ENCODE data around the gene ARHGAP12.

Gene ARHGAP12

DNA sequence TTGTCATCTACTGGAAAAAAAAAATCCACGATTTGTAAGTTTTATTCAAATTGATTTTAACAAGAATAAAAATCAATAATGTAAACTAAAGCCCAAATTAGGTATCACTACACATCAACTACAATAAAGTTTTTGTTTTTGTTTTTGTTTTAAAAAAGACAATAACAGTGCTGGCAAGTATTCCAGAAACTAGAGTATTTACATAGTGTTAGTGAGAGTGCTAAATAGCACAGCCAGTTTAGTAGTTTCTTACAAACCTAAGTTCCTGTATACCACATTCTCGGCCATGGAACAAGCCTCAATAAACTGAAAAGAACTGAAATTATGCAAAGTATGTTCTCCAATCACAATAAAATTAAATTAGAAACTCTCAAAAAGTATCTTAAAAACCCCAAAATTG, 8.1 kb downstream of the ARHGAP12 start:
- Histone ChIP-seq H3K9ac (no peak overlapping the region), H3K79me2 (ENCODE audit: insufficient read depth, low read depth) (peaks cover 33% of the 10 kb centered on the region), H2AFZ (ENCODE audit: low read depth) (no peak overlapping the region), H3K36me3 (ENCODE audit: insufficient read depth) (no peaks in the 10 kb centered on the region), H4K20me1 (ENCODE audit: insufficient read depth) (no peaks in the 10 kb centered on the region), H3K4me1 (ENCODE audit: low read depth, poor library complexity, severe bottlenecking) (peaks cover 38% of the 10 kb centered on the region), H3K27me3 (ENCODE audit: insufficient read depth, low read depth) (no peaks in the 10 kb centered on the region), H3K4me2 (peak overlapping the region; percentile 69), H3K4me3 (IDR thresholded peaks at IDR 0.05; ENCODE audit: insufficient read depth, low read depth, low read length) (no peak overlapping the region), H3K27ac (peak overlapping the region; percentile 33; the same call in 1 of the 2 replicates)
- TF ChIP-seq, protein P1, sequence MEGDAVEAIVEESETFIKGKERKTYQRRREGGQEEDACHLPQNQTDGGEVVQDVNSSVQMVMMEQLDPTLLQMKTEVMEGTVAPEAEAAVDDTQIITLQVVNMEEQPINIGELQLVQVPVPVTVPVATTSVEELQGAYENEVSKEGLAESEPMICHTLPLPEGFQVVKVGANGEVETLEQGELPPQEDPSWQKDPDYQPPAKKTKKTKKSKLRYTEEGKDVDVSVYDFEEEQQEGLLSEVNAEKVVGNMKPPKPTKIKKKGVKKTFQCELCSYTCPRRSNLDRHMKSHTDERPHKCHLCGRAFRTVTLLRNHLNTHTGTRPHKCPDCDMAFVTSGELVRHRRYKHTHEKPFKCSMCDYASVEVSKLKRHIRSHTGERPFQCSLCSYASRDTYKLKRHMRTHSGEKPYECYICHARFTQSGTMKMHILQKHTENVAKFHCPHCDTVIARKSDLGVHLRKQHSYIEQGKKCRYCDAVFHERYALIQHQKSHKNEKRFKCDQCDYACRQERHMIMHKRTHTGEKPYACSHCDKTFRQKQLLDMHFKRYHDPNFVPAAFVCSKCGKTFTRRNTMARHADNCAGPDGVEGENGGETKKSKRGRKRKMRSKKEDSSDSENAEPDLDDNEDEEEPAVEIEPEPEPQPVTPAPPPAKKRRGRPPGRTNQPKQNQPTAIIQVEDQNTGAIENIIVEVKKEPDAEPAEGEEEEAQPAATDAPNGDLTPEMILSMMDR (conservative IDR thresholded peaks at IDR 0.05; ENCODE audit: low read depth, low read length) = no peak

DNA sequence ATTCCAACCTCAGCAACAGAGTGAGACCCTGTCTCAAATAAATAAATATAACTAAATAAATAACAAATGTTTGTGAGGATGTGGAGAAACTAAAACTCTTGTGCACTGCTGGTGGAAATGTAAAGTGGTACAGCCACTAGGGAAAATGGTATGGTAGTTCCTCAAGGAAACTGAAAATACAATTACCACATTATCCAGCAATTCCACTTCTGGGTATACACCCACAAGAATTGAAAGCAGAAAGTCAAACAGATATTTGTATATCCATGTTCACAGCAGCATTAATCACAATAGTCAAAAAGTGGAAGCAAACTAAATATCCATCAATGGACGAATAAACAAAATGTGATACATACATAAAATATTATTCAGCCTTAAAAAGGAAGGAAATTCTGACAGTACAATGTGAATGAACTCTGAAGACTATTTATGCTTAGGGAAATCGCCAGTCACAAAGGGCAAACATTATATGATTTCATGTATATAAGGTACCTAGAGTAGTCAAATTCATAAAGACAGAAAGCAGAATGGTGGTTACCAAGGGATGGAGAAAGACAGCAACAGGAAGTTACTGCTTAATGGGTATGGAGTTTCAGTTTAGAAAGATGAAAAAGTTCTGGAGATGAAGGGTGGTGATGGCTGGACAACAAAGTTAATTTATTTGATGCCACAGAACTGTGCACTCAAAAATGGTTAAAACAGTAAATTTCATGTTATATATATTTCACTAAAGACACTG, 9.8 kb downstream of the ARHGAP12 start:
- H3K4me2 ChIP-seq = peak overlapping the region; percentile 12
- H3K79me2 ChIP-seq (ENCODE audit: insufficient read depth, low read depth) = peaks cover 19% of the 10 kb centered on the region; the same call in 1 of the 2 replicates
- TF ChIP-seq, protein P1 (conservative IDR thresholded peaks at IDR 0.05; ENCODE audit: low read depth, low read length) = no peak
- no peak overlapping the region for H3K9ac ChIP-seq
- H3K27me3 ChIP-seq (ENCODE audit: insufficient read depth, low read depth) = no peaks in the 10 kb centered on the region
- no peaks in the 10 kb centered on the region for H4K20me1 ChIP-seq (ENCODE audit: insufficient read depth)
- H3K4me3 ChIP-seq (IDR thresholded peaks at IDR 0.05; ENCODE audit: insufficient read depth, low read depth, low read length) = no peak overlapping the region
- peaks cover 38% of the 10 kb centered on the region for H3K4me1 ChIP-seq (ENCODE audit: low read depth, poor library complexity, severe bottlenecking)
- H3K27ac ChIP-seq = no peak overlapping the region
- no peaks in the 10 kb centered on the region for H3K36me3 ChIP-seq (ENCODE audit: insufficient read depth)
- no peak overlapping the region for H2AFZ ChIP-seq (ENCODE audit: low read depth)

DNA sequence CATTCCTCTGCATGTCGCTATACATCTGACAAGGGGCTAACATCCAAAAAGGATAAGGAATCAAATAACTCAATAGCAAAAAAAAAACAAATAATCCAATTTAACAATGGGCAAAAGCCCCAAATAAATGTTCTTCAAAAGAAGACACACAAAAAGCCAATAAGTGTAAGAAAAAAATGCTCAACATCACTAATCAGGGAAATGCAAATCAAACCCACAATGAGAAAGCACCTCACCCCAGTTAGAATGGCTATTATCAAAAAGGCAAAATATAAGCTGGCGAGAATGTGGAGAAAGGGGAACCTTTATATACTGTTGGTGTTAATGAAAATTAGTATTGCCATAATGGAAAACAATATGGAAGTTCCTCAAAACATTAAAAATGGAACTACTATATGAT, 14.3 kb downstream of the ARHGAP12 start:
- peaks cover 8% of the 10 kb centered on the region; the same call in 1 of the 2 replicates for H3K79me2 ChIP-seq (ENCODE audit: insufficient read depth, low read depth)
- no peak overlapping the region for H3K4me2 ChIP-seq
- no peak overlapping the region for H3K9ac ChIP-seq
- H3K27ac ChIP-seq = no peak overlapping the region
- TF ChIP-seq, protein P1 (conservative IDR thresholded peaks at IDR 0.05; ENCODE audit: low read depth, low read length) = no peak
- H2AFZ ChIP-seq (ENCODE audit: low read depth) = no peak overlapping the region
- no peaks in the 10 kb centered on the region for H3K27me3 ChIP-seq (ENCODE audit: insufficient read depth, low read depth)
- peaks cover 11% of the 10 kb centered on the region for H3K4me1 ChIP-seq (ENCODE audit: low read depth, poor library complexity, severe bottlenecking)
- H4K20me1 ChIP-seq (ENCODE audit: insufficient read depth) = no peaks in the 10 kb centered on the region
- no peak overlapping the region for H3K4me3 ChIP-seq (IDR thresholded peaks at IDR 0.05; ENCODE audit: insufficient read depth, low read depth, low read length)
- H3K36me3 ChIP-seq (ENCODE audit: insufficient read depth) = no peaks in the 10 kb centered on the region

DNA sequence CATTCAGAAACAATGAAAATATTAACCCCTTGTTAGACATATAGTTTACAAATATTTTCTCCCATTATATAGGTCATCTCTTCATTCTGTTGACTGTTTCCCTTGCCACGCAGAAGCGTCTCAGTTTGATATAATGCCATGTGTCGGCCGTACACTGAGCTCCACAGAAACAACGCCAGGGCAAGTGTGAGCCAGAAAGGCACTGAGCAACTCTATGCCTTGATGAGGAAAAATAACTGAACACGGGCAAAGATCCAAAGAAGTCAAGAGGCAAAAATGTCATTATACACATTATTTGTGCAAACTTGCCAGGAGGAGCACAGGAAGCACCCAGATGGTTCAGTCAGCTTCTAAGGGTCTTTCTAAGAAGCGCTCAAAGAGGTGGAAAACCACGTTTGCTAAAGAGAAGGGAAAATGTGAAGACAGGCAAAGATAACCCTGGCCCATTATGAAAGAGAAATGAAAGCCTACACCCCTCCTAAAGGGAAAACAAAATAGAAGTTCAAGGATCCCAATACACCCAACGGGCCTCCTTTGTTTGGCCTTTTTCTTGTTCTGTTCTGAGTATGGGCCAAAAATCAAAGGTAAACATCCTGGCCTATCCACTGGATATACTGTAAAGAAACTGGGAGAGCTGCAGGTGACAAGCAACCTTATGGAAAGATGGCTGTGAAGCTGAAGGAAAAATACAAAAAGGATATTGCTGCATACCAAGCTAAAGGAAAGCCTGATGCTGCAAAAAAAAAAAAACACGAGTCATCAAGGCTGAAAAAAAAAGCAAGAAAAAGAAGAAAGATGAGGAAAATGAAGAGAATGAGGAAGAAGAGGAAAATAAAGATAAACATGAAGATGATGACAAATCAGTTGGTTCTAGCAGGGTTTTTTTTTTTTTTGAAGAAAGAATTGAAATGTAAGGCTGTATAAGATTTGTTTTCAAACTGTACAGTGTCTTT, 15.5 kb downstream of the ARHGAP12 start:
- Histone ChIP-seq H3K4me1 (ENCODE audit: low read depth, poor library complexity, severe bottlenecking) (no peaks in the 10 kb centered on the region), H3K9ac (no peak overlapping the region), H3K4me3 (IDR thresholded peaks at IDR 0.05; ENCODE audit: insufficient read depth, low read depth, low read length) (no peak overlapping the region), H4K20me1 (ENCODE audit: insufficient read depth) (no peaks in the 10 kb centered on the region), H3K4me2 (no peak overlapping the region), H3K27ac (no peak overlapping the region), H3K79me2 (ENCODE audit: insufficient read depth, low read depth) (peaks cover 5% of the 10 kb centered on the region; the same call in 1 of the 2 replicates), H3K27me3 (ENCODE audit: insufficient read depth, low read depth) (no peaks in the 10 kb centered on the region), H2AFZ (ENCODE audit: low read depth) (no peak overlapping the region), H3K36me3 (ENCODE audit: insufficient read depth) (no peaks in the 10 kb centered on the region)
- TF ChIP-seq, protein P1 (conservative IDR thresholded peaks at IDR 0.05; ENCODE audit: low read depth, low read length) = no peak

All from KMS-11 (cell line).